ENCODE data around the gene EFNA3. TPM values are rescaled to one million over a fixed set of nuclear protein-coding genes. Genes with fewer than 3 reads are reported as not detected.
A peak's percentile ranks its signal among the peaks of the same experiment; 100 is the strongest.

The EFNA3 gene
- polyA plus RNA-seq, 6 donors from 2014 or later: 0.54 to 2.9 (median 2.1) TPM; not detected in 1

DNA sequence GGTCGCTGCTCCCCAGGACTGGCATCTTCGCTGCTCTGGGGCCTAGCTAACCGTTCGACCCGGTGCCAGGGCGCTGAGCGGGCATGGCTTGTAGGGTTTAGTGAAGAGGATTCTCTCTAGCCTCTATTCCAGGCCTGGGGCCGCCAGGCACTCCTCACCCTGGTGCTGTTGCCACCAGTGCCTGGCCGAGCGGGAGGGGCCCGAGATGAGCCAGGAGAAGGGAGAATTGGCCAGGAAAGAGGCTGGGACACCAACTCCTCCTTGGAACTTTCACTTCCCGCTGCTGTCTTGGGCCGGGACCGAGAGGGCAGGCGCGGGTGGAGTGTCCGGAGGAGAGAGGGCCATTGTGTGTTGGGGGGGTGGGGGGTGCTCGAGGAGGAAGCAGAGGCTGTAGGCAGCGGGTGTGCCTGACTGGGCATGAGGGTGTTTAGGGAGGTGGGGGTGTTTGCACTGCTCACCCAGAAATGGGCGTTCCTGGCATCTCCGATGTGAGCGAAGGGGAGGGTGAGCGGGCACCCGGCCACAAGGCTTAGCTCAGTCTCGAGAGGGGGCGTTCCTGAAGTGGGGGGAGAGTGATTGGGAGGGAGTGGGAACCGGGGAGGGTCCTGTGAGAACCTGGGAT lies 26.7 kb upstream of the EFNA3 start:
- H3K27me3 Mint-ChIP-seq: peaks cover 0 to 4% (median 0%) of the 10 kb centered on the region in 3 donors
- H3K9me3 Mint-ChIP-seq: no peaks in the 10 kb centered on the region
- no peaks in the 10 kb centered on the region for H3K36me3 Mint-ChIP-seq
- H3K27ac Mint-ChIP-seq: peak overlapping the region in 4 of 6 donors; percentile 37 to 86 (median 81)
- peaks cover 17 to 29% (median 28%) of the 10 kb centered on the region in 3 donors for H3K4me1 Mint-ChIP-seq
- H3K4me3 Mint-ChIP-seq: peak overlapping the region; percentile 75 to 94 (median 86)
- DNase-seq (peak; percentile 48), ATAC-seq (ENCODE audit: low read depth in 2 of 2) (peak; percentile 52)

DNA sequence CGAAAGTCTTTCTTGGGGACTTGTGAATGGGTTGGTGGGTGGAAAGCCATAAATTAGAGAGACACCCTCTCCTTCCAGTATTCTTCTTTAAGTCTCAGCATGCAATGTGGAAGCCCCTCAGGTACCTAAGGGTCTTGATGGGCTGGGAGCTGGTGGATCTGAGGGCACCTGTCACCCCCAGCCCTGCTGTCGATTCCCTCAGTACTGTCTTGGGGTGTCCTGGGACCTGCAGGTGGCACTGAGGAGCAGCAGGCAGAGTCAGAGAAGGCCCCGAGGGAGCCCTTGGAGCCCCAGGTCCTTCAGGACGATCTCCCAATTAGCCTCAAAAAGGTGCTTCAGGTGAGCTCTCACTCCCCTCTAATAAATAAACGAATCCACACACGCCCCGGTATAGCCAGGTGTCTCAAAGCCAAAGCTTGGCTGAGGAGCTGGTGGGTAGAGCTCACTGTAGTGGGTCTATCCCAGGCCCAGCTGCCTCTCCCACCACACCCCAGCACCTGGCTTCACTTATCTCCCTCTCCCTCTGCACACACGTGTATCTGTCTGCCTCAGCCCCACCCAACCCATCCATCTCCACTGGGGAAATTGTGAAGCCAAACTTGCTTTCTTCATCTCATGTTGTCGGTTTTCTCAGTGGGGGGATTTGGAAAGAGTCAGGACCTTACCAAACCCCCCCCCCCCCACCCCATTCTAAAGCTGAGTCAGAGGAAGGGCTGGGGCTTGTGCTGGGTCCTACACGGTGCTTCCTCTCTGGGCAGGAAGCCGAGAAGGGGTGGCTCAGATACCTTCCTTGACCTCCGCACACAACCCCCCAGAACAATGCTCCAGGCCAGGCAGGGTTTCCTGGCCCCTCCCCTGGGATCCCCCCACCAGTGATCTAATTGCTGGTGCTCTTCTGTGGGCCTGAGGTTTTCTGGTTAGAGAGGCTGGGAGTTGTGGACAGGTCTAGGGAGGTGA lies 25.9 kb upstream of the EFNA3 start:
- Mint-ChIP-seq H3K4me1 (peaks cover 17 to 29% (median 28%) of the 10 kb centered on the region in 3 donors), H3K4me3 (peak overlapping the region; percentile 75 to 94 (median 86)), H3K36me3 (no peaks in the 10 kb centered on the region), H3K27me3 (no peaks in the 10 kb centered on the region), H3K9me3 (no peaks in the 10 kb centered on the region), H3K27ac (peak overlapping the region in 3 of 6 donors; percentile 10 to 54 (median 50))
- ATAC-seq (ENCODE audit: low read depth in 2 of 2) (peak; percentile 19 to 20), DNase-seq (no peak)

DNA sequence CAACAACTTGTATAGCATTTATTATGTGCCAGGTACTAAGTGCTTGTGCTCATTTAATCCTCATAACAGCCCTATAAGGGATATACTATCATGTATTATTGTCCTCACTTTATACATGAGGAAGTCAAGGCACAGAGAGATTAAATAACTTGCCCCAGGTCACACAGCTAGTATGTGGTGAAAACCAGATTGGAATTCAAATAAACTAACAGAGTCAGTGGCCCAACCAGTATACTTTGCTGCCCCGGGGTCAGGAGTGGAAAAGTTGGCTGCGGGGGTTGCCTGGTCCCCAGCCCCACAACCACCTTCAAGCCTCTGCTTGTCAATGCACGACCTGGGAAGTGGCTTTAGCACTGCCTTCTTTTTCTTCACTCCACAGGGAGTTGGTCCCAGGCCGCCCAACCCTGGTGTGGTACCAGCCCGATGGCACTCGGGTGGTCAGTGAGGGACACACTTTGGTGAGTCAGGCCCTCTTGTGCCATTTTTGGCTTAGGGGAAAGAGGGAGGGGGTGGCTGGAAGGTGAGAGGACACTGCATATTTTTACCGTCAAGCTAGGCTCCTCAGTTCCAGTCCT lies 25.0 kb upstream of the EFNA3 start:
- ATAC-seq (ENCODE audit: low read depth in 2 of 2): no peak
- no peaks in the 10 kb centered on the region for H3K27me3 Mint-ChIP-seq
- peak overlapping the region in 6 of 8 donors; percentile 47 to 88 (median 71) for H3K4me3 Mint-ChIP-seq
- no peak for DNase-seq
- no peaks in the 10 kb centered on the region for H3K9me3 Mint-ChIP-seq
- H3K36me3 Mint-ChIP-seq: no peaks in the 10 kb centered on the region
- peaks cover 17 to 29% (median 28%) of the 10 kb centered on the region in 3 donors for H3K4me1 Mint-ChIP-seq
- no peak overlapping the region for H3K27ac Mint-ChIP-seq

DNA sequence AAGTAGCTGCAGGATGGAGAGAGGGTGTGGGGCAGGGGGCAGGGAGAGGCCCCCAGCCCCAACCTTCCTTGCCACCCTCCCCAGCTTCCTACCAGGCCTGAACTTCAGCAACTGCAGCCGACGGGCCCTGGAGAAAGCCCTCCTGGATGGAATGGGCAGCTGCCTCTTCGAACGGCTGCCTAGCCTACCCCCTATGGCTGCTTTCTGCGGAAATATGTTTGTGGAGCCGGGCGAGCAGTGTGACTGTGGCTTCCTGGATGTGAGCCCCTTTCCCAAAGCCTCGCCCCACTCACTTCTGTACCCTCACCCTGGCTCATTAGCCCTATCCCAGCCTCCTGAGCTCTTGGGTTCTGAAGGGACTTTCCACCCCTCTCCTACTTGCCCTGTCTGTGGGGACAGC lies 21.5 kb upstream of the EFNA3 start:
- Mint-ChIP-seq H3K27ac (no peak overlapping the region), H3K36me3 (no peaks in the 10 kb centered on the region), H3K4me1 (peaks cover 20 to 22% (median 22%) of the 10 kb centered on the region in 3 donors), H3K9me3 (no peaks in the 10 kb centered on the region), H3K27me3 (peaks cover 0 to 4% (median 0%) of the 10 kb centered on the region in 3 donors), H3K4me3 (no peak overlapping the region)
- ATAC-seq (ENCODE audit: low read depth in 2 of 2): no peak
- DNase-seq: no peak

DNA sequence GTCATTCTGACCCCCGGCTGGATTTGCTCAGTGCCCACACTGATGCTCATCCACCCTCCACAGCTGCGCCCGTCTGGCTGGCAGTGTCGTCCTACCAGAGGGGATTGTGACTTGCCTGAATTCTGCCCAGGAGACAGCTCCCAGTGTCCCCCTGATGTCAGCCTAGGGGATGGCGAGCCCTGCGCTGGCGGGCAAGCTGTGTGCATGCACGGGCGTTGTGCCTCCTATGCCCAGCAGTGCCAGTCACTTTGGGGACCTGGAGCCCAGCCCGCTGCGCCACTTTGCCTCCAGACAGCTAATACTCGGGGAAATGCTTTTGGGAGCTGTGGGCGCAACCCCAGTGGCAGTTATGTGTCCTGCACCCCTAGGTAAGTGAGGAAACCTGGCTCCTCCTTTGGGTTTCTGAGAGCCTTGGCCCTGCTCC lies 20.8 kb upstream of the EFNA3 start:
- DNase-seq (no peak), ATAC-seq (ENCODE audit: low read depth in 2 of 2) (no peak)
- H3K4me3 Mint-ChIP-seq: no peak overlapping the region
- H3K36me3 Mint-ChIP-seq: no peaks in the 10 kb centered on the region
- peaks cover 19 to 21% (median 21%) of the 10 kb centered on the region in 3 donors for H3K4me1 Mint-ChIP-seq
- H3K27ac Mint-ChIP-seq: no peak overlapping the region
- H3K9me3 Mint-ChIP-seq: no peaks in the 10 kb centered on the region
- H3K27me3 Mint-ChIP-seq: peaks cover 0 to 4% (median 0%) of the 10 kb centered on the region in 3 donors

DNA sequence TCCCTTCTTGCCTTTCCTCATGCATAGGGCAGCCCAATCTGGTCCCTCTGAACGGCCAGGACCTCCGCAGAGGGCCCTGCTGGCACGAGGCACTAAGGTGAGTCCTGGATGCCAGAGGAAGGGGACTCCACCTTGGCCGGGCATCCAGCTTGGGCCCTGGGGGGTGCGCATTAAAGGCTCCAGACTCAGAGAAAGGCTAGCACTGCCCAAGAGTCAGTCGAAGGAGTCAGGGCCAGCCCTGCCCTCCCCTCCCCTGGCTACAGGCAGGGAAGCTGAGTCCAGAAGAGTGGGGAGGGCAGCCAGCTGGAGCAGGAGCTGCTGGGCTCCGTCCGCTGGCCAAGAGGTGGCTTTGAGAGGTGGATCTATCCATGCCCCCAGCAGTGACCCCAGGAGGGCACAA lies 17.9 kb upstream of the EFNA3 start:
- ATAC-seq (ENCODE audit: low read depth in 2 of 2) (no peak), DNase-seq (no peak)
- Mint-ChIP-seq H3K9me3 (no peaks in the 10 kb centered on the region), H3K4me1 (peaks cover 29 to 33% (median 31%) of the 10 kb centered on the region in 3 donors), H3K27ac (peak overlapping the region in 1 of 6 donors; percentile 39), H3K4me3 (no peak overlapping the region), H3K27me3 (peaks cover 0 to 4% (median 0%) of the 10 kb centered on the region in 3 donors), H3K36me3 (no peaks in the 10 kb centered on the region)

DNA sequence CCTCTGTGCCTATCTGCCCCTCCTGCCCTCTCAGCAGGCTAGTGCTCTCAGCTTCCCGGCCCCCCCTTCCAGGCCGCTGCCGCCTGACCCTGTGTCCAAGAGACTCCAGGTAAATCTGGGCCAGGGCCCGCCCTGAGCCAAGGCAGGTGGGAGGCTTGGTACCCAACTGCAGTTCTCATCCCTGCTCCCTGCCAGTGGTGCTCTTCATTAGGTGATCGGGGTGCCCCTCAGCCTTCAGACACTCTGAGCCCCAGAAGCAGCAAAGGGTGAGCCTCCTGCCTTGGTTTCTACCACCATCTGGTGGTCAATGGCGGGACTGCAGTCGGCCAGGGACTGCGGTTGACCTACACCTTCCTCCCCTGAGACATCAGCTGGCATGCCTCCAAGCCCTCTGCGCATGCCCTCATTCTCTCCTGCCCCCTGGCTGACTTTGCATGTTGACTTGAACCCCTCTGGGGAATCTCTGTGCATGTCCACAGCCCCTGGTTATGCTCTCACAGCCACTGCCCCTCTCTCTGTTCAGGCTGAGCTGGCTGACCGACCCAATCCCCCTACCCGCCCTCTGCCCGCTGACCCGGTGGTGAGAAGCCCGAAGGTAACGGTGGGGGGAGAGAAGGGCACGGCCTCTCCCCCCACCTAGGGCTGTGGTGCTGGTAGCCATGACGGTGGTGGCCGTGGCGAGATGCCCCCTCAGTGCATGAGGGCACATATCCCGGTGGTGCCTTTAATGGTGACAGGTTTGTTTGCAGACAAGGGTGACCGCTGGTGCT lies 17.1 kb upstream of the EFNA3 start:
- H3K36me3 Mint-ChIP-seq: peaks cover 0 to 2% of the 10 kb centered on the region in 2 donors
- DNase-seq (peak; percentile 93), ATAC-seq (ENCODE audit: low read depth in 2 of 2) (peak; percentile 54 to 64)
- peaks cover 35 to 37% (median 35%) of the 10 kb centered on the region in 3 donors for H3K4me1 Mint-ChIP-seq
- H3K27ac Mint-ChIP-seq: peak overlapping the region in 3 of 6 donors; percentile 34 to 73 (median 58)
- no peaks in the 10 kb centered on the region for H3K9me3 Mint-ChIP-seq
- H3K27me3 Mint-ChIP-seq: peaks cover 0 to 4% (median 0%) of the 10 kb centered on the region in 3 donors
- H3K4me3 Mint-ChIP-seq: peak overlapping the region; percentile 10 to 86 (median 74)

DNA sequence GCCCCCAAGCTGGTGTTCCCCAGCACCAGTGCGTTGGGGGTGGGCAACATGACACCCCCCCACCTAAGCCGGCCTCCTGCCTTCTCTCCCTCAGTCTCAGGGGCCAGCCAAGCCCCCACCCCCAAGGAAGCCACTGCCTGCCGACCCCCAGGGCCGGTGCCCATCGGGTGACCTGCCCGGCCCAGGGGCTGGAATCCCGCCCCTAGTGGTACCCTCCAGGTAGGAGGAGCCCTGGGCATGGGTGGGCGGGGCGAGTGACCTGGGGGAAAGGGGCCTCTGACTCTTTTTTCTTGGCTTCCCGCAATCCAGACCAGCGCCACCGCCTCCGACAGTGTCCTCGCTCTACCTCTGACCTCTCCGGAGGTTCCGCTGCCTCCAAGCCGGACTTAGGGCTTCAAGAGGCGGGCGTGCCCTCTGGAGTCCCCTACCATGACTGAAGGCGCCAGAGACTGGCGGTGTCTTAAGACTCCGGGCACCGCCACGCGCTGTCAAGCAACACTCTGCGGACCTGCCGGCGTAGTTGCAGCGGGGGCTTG lies 16.4 kb upstream of the EFNA3 start:
- peaks cover 0 to 4% (median 0%) of the 10 kb centered on the region in 3 donors for H3K27me3 Mint-ChIP-seq
- peak overlapping the region in 6 of 8 donors; percentile 21 to 95 (median 82) for H3K4me3 Mint-ChIP-seq
- peak overlapping the region in 2 of 6 donors; percentile 54 to 62 for H3K27ac Mint-ChIP-seq
- DNase-seq (no peak), ATAC-seq (ENCODE audit: low read depth in 2 of 2) (no peak)
- no peaks in the 10 kb centered on the region for H3K9me3 Mint-ChIP-seq
- peaks cover 40 to 44% (median 42%) of the 10 kb centered on the region in 3 donors for H3K4me1 Mint-ChIP-seq
- peaks cover 0 to 9% of the 10 kb centered on the region in 2 donors for H3K36me3 Mint-ChIP-seq

DNA sequence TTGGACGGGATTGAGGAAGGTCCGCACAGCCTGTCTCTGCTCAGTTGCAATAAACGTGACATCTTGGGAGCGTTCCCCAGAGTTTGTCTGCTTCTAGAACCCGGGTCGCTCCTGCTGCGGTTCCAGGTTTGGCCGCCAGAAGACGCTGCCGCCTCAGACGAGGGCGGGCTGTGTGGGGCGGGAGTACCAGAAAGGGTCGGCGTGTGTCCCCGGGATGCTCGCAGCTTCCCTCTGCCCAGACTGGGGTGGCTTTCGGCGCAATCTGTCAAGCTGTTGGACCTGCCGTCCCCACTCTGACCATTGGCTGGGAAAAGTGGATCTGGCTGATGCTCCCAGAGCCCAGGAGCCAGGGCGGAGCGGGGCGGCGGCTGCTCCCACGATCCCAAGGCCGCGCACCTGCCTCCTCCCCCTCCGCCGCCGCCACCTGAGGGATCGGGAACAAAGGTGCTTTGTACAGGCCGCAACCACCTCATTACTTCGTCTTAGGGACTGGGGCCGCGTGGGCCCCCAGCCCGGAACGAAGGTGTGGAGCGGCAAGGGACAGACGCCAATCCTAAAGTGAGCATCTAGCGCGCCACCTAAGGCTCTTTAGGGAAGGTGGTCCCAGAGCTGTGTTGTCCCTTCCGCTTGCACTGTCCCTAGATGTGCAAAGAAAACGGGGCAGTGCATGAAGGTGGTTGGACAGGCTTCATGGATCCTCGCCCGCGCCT lies 15.8 kb upstream of the EFNA3 start:
- Mint-ChIP-seq H3K36me3 (peaks cover 0 to 11% of the 10 kb centered on the region in 2 donors), H3K4me1 (peaks cover 42 to 47% (median 42%) of the 10 kb centered on the region in 3 donors), H3K9me3 (no peaks in the 10 kb centered on the region)

DNA sequence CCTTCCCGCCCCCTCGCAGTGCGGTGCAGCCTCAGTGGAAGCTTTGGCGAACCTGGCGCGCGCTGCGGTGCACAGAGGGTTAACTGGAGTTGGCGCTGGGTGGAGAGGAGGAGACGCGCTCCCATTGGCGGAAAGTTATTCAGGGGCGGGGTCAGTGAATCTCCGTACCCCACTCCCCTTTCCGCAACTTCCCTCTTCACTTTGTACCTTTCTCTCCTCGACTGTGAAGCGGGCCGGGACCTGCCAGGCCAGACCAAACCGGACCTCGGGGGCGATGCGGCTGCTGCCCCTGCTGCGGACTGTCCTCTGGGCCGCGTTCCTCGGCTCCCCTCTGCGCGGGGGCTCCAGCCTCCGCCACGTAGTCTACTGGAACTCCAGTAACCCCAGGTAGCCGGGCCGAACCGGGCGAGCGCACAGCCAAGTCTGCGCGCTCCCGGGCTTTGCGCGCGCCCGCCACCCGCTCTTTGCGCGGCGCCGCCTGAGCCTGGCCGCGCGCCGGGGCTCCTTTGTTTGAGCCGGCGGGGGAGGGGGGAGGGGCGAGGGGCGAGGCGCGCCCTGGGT lies 15.0 kb upstream of the EFNA3 start, which contains the start of gene EFNA4:
TSS of gene EFNA4 (plus strand) at position 191 of the 561 bp plus-strand sequence. CDS start at position 275, 84 bp downstream.
- peaks cover 0 to 11% of the 10 kb centered on the region in 2 donors for H3K36me3 Mint-ChIP-seq
- ATAC-seq (ENCODE audit: low read depth in 2 of 2) (peak; percentile 85 to 87), DNase-seq (peak; percentile 86)
- peak within 1 kb of the TSS; percentile 77 to 98 (median 94) for H3K4me3 Mint-ChIP-seq
- peaks cover 0 to 4% (median 0%) of the 10 kb centered on the region in 3 donors for H3K27me3 Mint-ChIP-seq
- peaks cover 42 to 47% (median 46%) of the 10 kb centered on the region in 3 donors for H3K4me1 Mint-ChIP-seq
- no peaks in the 10 kb centered on the region for H3K9me3 Mint-ChIP-seq
- H3K27ac Mint-ChIP-seq: peak within 1 kb of the TSS; percentile 68 to 95 (median 93)

More for the DNA sequence above, 15.8 kb upstream of the EFNA3 start:
- ATAC-seq (ENCODE audit: low read depth in 2 of 2) (peak; percentile 31), DNase-seq (peak; percentile 65)
- H3K27me3 Mint-ChIP-seq: peaks cover 0 to 4% (median 0%) of the 10 kb centered on the region in 3 donors
- H3K27ac Mint-ChIP-seq: peak overlapping the region in 5 of 6 donors; percentile 48 to 95 (median 94)
- H3K4me3 Mint-ChIP-seq: peak overlapping the region; percentile 77 to 98 (median 94)

DNA sequence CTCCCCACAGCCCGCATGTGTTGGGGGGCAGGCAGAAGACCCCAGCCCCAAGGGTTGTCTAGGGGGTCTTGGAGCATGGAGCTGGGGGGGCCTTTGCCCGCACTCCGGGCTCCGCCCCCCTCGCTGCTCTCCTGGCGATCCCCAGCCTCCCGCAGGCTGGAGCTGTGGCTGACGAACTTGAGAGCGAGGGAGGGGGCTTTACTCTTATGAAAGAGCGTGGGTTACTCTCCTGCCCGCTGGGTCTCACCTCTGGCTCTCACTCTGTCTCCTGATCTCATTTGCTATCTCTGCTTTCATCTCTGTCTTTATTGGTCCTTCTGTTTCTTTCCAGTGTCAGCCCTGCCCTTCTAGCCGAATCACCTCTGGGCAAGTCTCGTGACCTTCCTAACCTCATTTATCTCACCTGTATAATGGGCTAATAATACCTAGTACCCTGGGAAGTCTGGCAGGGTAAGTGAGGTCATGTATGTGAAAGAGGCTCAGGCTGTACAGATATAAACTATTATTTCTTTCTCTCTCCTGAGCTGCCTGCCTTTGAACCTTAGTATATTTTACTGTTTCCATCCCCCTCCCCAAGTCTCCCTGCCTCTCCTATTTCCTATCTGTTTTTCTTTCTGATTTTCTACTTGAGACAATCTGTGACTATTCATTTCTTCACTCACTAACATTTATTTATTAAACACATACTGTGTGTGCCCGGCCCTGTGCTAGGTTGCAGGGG lies 14.4 kb upstream of the EFNA3 start:
- Mint-ChIP-seq H3K27ac (peak overlapping the region; percentile 7 to 94 (median 35)), H3K36me3 (peaks cover 0 to 11% of the 10 kb centered on the region in 2 donors), H3K9me3 (no peaks in the 10 kb centered on the region), H3K27me3 (peaks cover 0 to 4% (median 0%) of the 10 kb centered on the region in 3 donors), H3K4me3 (peak overlapping the region; percentile 77 to 93 (median 88)), H3K4me1 (peaks cover 45 to 47% (median 47%) of the 10 kb centered on the region in 3 donors)
- no peak for DNase-seq
- ATAC-seq (ENCODE audit: low read depth in 2 of 2): peak; percentile 2 to 9
